GM12878 (cell line): ENCODE results near the gene EIF4ENIF1. TPM values are rescaled to one million over a fixed set of nuclear protein-coding genes. Genes with fewer than 3 reads are reported as not detected.

Experiments used
- FOXM1 ChIP-seq: IDR thresholded peaks from 2 replicates; pipeline ENCODE4 v1.6.1; 2012; ENCODE audit warnings: low read depth, mild to moderate bottlenecking, inconsistent platforms, low read length, moderate library complexity
- GABPA ChIP-seq: IDR thresholded peaks from 2 replicates; pipeline ENCODE4 v1.6.1; 2014; ENCODE audit warnings: antibody characterized with exemption, low read depth, mild to moderate bottlenecking, inconsistent platforms
- GATAD2B ChIP-seq: fragments of 450-650 bp; conservative IDR thresholded peaks from 2 replicates; pipeline ENCODE4 v1.6.1; 2017; ENCODE audit warnings: low read depth, mild to moderate bottlenecking, moderate library complexity
- IKZF1 ChIP-seq: fragments of 450-650 bp; conservative IDR thresholded peaks from 2 replicates; pipeline ENCODE4 v1.6.1; 2017; ENCODE audit warnings: antibody characterized with exemption, mild to moderate bottlenecking
- IRF3 ChIP-seq: fragments of 450-650 bp; IDR thresholded peaks from 2 replicates; pipeline ENCODE4 v1.6.1; 2014; ENCODE audit warnings: mild to moderate bottlenecking
- MTA2 ChIP-seq: fragments of 450-650 bp; IDR thresholded peaks from 2 replicates; pipeline ENCODE4 v1.6.1; 2016; ENCODE audit warnings: low read depth, mild to moderate bottlenecking, moderate library complexity
- MTA3 ChIP-seq: IDR thresholded peaks from 2 replicates; pipeline ENCODE4 v1.6.1; 2012; ENCODE audit warnings: low read length, inconsistent platforms, borderline replicate concordance
- POLR2AphosphoS2 ChIP-seq: IDR thresholded peaks from 2 replicates; pipeline ENCODE4 v1.6.1; 2011; ENCODE audit warnings: low read depth, mild to moderate bottlenecking, low read length, improper control_type of control experiment, moderate library complexity
- RFX5 ChIP-seq: IDR thresholded peaks from 2 replicates; pipeline ENCODE4 v1.6.1; 2011; ENCODE audit warnings: low read depth, low read length, improper control_type of control experiment
- TBL1XR1 ChIP-seq: IDR thresholded peaks from 2 replicates; pipeline ENCODE4 v1.6.1; 2012; ENCODE audit warnings: low read depth, low read length, improper control_type of control experiment
- ZNF687 ChIP-seq: fragments of 450-650 bp; IDR thresholded peaks from 2 replicates; pipeline ENCODE4 v1.6.1; 2017; ENCODE audit warnings: mild to moderate bottlenecking, moderate library complexity
- polyA plus RNA-seq, 11 experiments: library from polyadenylated mRNA; depleted of rRNA in 4 of 11; unstranded in 6 of 11; stranded (reverse) in 5 of 11; fragments of >200 nt; fragmentation: Nextera tagmentation in 4 of 11; fragmentation: Illumina TruSeq in 1 of 11; extraction: Ambion mirVana in 4 of 11; extraction: Trizol in 1 of 11; gene quantifications; 1 replicate in 1 of 11; 2 replicates in 10 of 11; pipeline versions ENCODE4 v1.2.1 to v1.2.3, GENCODE V29; 2011 to 2016; ENCODE audit warnings: inconsistent platforms in 2 of 11, missing spikeins in 2 of 11, low read depth in 1 of 11
- total RNA-seq, 4 experiments: library from RNA; depleted of rRNA in 3 of 4; stranded (reverse); fragments of >200 nt in 3 of 4; fragmentation: Illumina TruSeq in 1 of 4; extraction: Trizol in 1 of 4; gene quantifications; 2 replicates each; pipeline versions ENCODE4 v1.2.1 to v1.2.3, GENCODE V29; 2013 to 2021
- TF ChIP-seq, protein P1 (sequence below): fragments of 450-650 bp; formaldehyde crosslinking; IDR thresholded peaks from 2 replicates; pipeline ENCODE4 v1.4.0; 2020; ENCODE audit warnings: mild to moderate bottlenecking, moderate library complexity
- TF ChIP-seq, protein P2 (sequence below): fragments of 450-650 bp; IDR thresholded peaks from 2 replicates; pipeline ENCODE4 v1.6.1; 2017; ENCODE audit warnings: mild to moderate bottlenecking, low read depth, inconsistent platforms; ENCODE audit not compliant: poor library complexity, severe bottlenecking

Gene EIF4ENIF1
- total and polyA plus RNA-seq, 10 of the 15 experiments (the other 5 are each of a cell fraction or from before 2014, with no cell fraction given) = 4.4 to 43.7 (median 24.4) TPM

- no peak for TF ChIP-seq IRF3
- TF ChIP-seq, protein P1, sequence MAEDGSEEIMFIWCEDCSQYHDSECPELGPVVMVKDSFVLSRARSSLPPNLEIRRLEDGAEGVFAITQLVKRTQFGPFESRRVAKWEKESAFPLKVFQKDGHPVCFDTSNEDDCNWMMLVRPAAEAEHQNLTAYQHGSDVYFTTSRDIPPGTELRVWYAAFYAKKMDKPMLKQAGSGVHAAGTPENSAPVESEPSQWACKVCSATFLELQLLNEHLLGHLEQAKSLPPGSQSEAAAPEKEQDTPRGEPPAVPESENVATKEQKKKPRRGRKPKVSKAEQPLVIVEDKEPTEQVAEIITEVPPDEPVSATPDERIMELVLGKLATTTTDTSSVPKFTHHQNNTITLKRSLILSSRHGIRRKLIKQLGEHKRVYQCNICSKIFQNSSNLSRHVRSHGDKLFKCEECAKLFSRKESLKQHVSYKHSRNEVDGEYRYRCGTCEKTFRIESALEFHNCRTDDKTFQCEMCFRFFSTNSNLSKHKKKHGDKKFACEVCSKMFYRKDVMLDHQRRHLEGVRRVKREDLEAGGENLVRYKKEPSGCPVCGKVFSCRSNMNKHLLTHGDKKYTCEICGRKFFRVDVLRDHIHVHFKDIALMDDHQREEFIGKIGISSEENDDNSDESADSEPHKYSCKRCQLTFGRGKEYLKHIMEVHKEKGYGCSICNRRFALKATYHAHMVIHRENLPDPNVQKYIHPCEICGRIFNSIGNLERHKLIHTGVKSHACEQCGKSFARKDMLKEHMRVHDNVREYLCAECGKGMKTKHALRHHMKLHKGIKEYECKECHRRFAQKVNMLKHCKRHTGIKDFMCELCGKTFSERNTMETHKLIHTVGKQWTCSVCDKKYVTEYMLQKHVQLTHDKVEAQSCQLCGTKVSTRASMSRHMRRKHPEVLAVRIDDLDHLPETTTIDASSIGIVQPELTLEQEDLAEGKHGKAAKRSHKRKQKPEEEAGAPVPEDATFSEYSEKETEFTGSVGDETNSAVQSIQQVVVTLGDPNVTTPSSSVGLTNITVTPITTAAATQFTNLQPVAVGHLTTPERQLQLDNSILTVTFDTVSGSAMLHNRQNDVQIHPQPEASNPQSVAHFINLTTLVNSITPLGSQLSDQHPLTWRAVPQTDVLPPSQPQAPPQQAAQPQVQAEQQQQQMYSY (CRISPR knock-in tag) = no peak
- 0 out of 2 replicates have a peak, but pooled peaks have one; percentile 19 for TF ChIP-seq TBL1XR1
- TF ChIP-seq POLR2AphosphoS2 = no peak
- peak; percentile 97 for TF ChIP-seq GATAD2B
- no peak for TF ChIP-seq GABPA
- TF ChIP-seq FOXM1 = no peak; the same call in 1 of the 2 replicates
- TF ChIP-seq ZNF687 = peak; percentile 38
- TF ChIP-seq, protein P2, sequence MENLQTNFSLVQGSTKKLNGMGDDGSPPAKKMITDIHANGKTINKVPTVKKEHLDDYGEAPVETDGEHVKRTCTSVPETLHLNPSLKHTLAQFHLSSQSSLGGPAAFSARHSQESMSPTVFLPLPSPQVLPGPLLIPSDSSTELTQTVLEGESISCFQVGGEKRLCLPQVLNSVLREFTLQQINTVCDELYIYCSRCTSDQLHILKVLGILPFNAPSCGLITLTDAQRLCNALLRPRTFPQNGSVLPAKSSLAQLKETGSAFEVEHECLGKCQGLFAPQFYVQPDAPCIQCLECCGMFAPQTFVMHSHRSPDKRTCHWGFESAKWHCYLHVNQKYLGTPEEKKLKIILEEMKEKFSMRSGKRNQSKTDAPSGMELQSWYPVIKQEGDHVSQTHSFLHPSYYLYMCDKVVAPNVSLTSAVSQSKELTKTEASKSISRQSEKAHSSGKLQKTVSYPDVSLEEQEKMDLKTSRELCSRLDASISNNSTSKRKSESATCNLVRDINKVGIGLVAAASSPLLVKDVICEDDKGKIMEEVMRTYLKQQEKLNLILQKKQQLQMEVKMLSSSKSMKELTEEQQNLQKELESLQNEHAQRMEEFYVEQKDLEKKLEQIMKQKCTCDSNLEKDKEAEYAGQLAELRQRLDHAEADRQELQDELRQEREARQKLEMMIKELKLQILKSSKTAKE = no peak
- no peak for TF ChIP-seq MTA3
- peak; percentile 31 for TF ChIP-seq IKZF1
- TF ChIP-seq MTA2 = no peak
- no peak for TF ChIP-seq RFX5
Measured at GRCh38 chr22:31489632-31490495, at the start of gene EIF4ENIF1 (continued).
